ENCODE measurements around the gene ITGAV. TPM values are rescaled to one million over a fixed set of nuclear protein-coding genes. Genes with fewer than 3 reads are reported as not detected.
A peak's percentile ranks its signal among the peaks of the same experiment; 100 is the strongest.

Gene ITGAV
- total RNA-seq, 4 donors from 2014 or later: 69.8 to 84.7 (median 78.8) TPM

DNA sequence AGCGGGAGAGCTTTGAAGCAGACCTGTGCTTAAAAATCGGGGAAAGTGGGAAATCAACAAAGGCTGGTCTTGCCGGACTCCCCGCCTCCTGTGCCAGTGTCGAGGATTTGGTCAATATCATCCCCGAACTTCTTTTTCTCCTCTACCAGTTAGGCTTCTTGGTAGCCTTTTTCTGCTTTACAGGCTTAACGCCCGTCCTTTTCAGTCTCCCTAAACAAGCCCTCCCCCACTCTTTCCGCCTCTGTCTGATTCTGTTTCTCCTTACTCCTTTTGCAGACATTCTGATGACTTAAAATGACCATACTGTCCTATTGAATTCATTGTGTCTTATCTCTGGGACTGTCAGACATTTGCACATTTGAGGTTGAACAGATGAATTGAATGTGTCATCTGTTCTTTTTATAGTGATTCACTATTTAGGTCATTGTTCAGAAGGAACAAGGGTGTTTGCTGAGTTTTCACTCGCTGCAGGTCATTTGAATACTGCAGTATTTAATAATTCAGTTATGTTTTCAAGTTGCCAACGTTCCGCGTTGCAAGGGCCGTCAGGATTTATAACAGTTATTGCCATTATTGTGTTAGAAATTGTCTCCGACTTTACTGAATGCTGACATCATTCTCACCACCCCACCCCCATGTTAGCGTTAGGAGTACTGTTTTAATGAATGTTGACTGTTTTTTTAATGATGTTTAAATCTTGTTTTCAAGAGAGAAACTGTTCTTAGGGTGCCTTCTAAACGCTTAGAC, 1.1 kb downstream of the ITGAV start:
- WGBS, 2 donors: 0% methylated on average over 17 of the region's 17 CpGs
- DNase-seq (ENCODE audit: low spot score in 2 of 2): no peak
- intact Hi-C loops (cut with DNase I; ENCODE audit: low total_unique reads): no loop called here
- TF ChIP-seq POLR2A (IDR thresholded peaks at IDR 0.05) (no peak), CTCF (IDR thresholded peaks at IDR 0.05) (no peak)
- peak overlapping the region; percentile 87 for H3K4me3 ChIP-seq (ENCODE audit: low read depth, poor library complexity, severe bottlenecking)

- intact Hi-C loops (cut with DNase I; ENCODE audit: low total_unique reads): no loop called here
- no peak for DNase-seq (ENCODE audit: low spot score in 2 of 2)
- H3K4me3 ChIP-seq (ENCODE audit: low read depth, poor library complexity, severe bottlenecking): no peak overlapping the region
- 13 to 14% methylated on average over 3 of the region's 3 CpGs for WGBS, 2 donors
- TF ChIP-seq POLR2A (IDR thresholded peaks at IDR 0.05) (no peak), CTCF (IDR thresholded peaks at IDR 0.05) (no peak)
Measured at GRCh38 chr2:186591506-186591890, 1.6 kb downstream of the ITGAV start.

- WGBS, 2 donors: 89 to 93% methylated on average over 5 of the region's 5 CpGs
- no peak overlapping the region for H3K4me3 ChIP-seq (ENCODE audit: low read depth, poor library complexity, severe bottlenecking)
- intact Hi-C loops (cut with DNase I; ENCODE audit: low total_unique reads): no loop called here
- DNase-seq (ENCODE audit: low spot score in 2 of 2): no peak
- TF ChIP-seq CTCF (IDR thresholded peaks at IDR 0.05): no peak
Measured at GRCh38 chr2:186592137-186592875, 2.5 kb downstream of the ITGAV start.

DNA sequence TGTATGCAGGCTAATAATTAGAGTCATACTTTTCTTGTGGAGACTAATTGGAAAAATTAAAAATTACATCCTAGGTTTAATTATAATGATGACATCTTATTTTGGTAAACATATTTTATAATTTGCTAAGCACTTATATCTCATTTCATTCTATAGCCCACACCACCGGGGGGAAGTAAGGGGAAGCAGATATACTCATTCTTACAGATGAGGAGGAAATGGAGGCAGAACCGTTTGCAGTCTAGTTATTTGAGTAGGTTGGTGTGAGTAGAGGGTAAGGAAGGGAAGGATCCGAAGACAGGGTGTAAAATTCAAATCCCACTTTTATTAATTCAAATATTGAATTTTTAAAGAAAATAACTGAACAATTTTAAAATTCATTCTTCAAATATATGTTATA, 3.7 kb downstream of the ITGAV start:
- DNase-seq (ENCODE audit: low spot score in 2 of 2): no peak
- no peak overlapping the region for H3K4me3 ChIP-seq (ENCODE audit: low read depth, poor library complexity, severe bottlenecking)
- intact Hi-C loops (cut with DNase I; ENCODE audit: low total_unique reads): no loop called here
- WGBS, 2 donors: 75 to 82% methylated on average over 3 of the region's 3 CpGs
- TF ChIP-seq POLR2A (IDR thresholded peaks at IDR 0.05): no peak
- TF ChIP-seq CTCF (IDR thresholded peaks at IDR 0.05): no peak

- TF ChIP-seq CTCF (IDR thresholded peaks at IDR 0.05) (no peak), POLR2A (IDR thresholded peaks at IDR 0.05) (no peak)
- 56% methylated on average over 4 of the region's 4 CpGs for WGBS, 2 donors
- intact Hi-C loops (cut with DNase I; ENCODE audit: low total_unique reads): no loop called here
- no peak for DNase-seq (ENCODE audit: low spot score in 2 of 2)
- no peak overlapping the region for H3K4me3 ChIP-seq (ENCODE audit: low read depth, poor library complexity, severe bottlenecking)
Measured at GRCh38 chr2:186594001-186594722, 4.3 kb downstream of the ITGAV start.

Data from lower leg skin (tissue), 4 donors.